Measurements from ENCODE around the gene CLDN7.

Gene CLDN7

DNA sequence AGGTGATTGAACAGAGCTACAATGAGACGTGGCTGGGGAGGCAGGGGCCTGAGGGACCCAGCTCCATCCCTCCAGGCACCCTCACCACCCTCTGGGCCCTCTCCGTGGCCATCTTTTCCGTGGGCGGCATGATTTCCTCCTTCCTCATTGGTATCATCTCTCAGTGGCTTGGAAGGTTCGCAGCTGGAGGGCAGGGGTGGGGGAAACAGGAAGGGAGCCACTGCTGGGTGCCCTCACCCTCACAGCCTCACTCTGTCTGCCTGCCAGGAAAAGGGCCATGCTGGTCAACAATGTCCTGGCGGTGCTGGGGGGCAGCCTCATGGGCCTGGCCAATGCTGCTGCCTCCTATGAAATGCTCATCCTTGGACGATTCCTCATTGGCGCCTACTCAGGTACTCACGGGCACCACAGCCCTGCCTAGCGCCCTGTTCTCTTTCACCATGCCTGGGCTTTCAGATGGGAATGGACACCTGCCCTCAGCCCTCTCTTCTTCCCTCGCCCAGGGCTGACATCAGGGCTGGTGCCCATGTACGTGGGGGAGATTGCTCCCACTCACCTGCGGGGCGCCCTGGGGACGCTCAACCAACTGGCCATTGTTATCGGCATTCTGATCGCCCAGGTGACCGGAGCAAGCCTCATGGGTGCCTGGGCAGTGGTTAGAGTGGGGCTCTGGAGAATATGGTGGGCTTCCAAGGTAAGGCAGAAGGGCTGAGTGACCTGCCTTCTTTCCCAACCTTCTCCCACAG, 21.4 kb upstream of the CLDN7 start (continued):
- TF ChIP-seq, protein P1, sequence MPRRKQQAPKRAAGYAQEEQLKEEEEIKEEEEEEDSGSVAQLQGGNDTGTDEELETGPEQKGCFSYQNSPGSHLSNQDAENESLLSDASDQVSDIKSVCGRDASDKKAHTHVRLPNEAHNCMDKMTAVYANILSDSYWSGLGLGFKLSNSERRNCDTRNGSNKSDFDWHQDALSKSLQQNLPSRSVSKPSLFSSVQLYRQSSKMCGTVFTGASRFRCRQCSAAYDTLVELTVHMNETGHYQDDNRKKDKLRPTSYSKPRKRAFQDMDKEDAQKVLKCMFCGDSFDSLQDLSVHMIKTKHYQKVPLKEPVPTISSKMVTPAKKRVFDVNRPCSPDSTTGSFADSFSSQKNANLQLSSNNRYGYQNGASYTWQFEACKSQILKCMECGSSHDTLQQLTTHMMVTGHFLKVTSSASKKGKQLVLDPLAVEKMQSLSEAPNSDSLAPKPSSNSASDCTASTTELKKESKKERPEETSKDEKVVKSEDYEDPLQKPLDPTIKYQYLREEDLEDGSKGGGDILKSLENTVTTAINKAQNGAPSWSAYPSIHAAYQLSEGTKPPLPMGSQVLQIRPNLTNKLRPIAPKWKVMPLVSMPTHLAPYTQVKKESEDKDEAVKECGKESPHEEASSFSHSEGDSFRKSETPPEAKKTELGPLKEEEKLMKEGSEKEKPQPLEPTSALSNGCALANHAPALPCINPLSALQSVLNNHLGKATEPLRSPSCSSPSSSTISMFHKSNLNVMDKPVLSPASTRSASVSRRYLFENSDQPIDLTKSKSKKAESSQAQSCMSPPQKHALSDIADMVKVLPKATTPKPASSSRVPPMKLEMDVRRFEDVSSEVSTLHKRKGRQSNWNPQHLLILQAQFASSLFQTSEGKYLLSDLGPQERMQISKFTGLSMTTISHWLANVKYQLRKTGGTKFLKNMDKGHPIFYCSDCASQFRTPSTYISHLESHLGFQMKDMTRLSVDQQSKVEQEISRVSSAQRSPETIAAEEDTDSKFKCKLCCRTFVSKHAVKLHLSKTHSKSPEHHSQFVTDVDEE (CRISPR knock-in tag; IDR thresholded peaks at IDR 0.05): no peak
- TF ChIP-seq PPARA (CRISPR knock-in tag; IDR thresholded peaks at IDR 0.05; ENCODE audit: borderline replicate concordance): no peak
- TF ChIP-seq ZNF70 (CRISPR knock-in tag; IDR thresholded peaks at IDR 0.05): no peak

DNA sequence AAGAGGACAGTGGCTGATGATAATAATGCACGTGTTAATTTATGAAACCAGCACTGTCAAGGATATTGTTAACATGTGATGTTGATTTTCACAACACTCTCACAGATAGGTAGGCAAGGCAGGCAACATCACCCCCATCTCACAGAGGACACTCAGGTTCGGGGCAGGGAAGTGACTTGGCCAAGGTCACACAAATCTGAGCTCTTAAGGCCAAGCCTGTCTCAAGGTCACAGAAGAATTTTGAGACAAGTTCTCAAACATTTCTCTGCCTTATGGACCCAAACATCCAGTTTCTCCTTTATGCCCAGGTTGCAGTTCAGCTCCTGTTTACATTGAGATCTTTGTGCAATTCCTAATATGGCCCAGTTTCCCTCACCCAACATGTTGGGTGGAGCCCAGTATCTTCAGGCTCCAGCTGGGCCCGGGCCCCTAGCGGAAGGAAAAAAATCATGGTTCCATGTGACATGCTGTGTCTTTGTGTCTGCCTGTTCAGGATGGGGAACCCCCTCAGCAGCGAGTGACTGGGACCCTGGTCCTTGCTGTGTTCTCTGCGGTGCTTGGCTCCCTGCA, 20.6 kb upstream of the CLDN7 start:
- TF ChIP-seq BACH2 (CRISPR knock-in tag; IDR thresholded peaks at IDR 0.05; ENCODE audit: borderline replicate concordance) (no peak), ZNF70 (CRISPR knock-in tag; IDR thresholded peaks at IDR 0.05) (no peak), TOX (CRISPR knock-in tag; IDR thresholded peaks at IDR 0.05; ENCODE audit: borderline replicate concordance) (no peak), GLIS3 (CRISPR knock-in tag; IDR thresholded peaks at IDR 0.05) (no peak), OSR1 (CRISPR knock-in tag; IDR thresholded peaks at IDR 0.05) (no peak), PPARA (CRISPR knock-in tag; IDR thresholded peaks at IDR 0.05; ENCODE audit: borderline replicate concordance) (no peak), ESRRG (CRISPR knock-in tag; IDR thresholded peaks at IDR 0.05) (no peak), ZNF8 (CRISPR knock-in tag; IDR thresholded peaks at IDR 0.05) (no peak), ZNF565 (CRISPR knock-in tag; conservative IDR thresholded peaks at IDR 0.05; ENCODE audit: low read depth) (no peak), CSDC2 (CRISPR knock-in tag; IDR thresholded peaks at IDR 0.05) (no peak), ZC3H10 (CRISPR knock-in tag; IDR thresholded peaks at IDR 0.05) (no peak), SNAI2 (CRISPR knock-in tag; IDR thresholded peaks at IDR 0.05) (no peak)
- TF ChIP-seq, protein P1 (CRISPR knock-in tag; IDR thresholded peaks at IDR 0.05): no peak
- TF ChIP-seq, protein P2, sequence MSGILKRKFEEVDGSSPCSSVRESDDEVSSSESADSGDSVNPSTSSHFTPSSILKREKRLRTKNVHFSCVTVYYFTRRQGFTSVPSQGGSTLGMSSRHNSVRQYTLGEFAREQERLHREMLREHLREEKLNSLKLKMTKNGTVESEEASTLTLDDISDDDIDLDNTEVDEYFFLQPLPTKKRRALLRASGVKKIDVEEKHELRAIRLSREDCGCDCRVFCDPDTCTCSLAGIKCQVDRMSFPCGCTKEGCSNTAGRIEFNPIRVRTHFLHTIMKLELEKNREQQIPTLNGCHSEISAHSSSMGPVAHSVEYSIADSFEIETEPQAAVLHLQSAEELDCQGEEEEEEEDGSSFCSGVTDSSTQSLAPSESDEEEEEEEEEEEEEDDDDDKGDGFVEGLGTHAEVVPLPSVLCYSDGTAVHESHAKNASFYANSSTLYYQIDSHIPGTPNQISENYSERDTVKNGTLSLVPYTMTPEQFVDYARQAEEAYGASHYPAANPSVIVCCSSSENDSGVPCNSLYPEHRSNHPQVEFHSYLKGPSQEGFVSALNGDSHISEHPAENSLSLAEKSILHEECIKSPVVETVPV (CRISPR knock-in tag; IDR thresholded peaks at IDR 0.05): no peak
- TF ChIP-seq, protein P3, sequence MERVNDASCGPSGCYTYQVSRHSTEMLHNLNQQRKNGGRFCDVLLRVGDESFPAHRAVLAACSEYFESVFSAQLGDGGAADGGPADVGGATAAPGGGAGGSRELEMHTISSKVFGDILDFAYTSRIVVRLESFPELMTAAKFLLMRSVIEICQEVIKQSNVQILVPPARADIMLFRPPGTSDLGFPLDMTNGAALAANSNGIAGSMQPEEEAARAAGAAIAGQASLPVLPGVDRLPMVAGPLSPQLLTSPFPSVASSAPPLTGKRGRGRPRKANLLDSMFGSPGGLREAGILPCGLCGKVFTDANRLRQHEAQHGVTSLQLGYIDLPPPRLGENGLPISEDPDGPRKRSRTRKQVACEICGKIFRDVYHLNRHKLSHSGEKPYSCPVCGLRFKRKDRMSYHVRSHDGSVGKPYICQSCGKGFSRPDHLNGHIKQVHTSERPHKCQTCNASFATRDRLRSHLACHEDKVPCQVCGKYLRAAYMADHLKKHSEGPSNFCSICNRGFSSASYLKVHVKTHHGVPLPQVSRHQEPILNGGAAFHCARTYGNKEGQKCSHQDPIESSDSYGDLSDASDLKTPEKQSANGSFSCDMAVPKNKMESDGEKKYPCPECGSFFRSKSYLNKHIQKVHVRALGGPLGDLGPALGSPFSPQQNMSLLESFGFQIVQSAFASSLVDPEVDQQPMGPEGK (CRISPR knock-in tag; IDR thresholded peaks at IDR 0.05; ENCODE audit: borderline replicate concordance): no peak
- no peak for ATAC-seq

- ATAC-seq: no peak
- TF ChIP-seq TCF4 (CRISPR knock-in tag; IDR thresholded peaks at IDR 0.05; ENCODE audit: borderline replicate concordance) (no peak), ZNF8 (CRISPR knock-in tag; IDR thresholded peaks at IDR 0.05) (no peak), ZFP3 (CRISPR knock-in tag; IDR thresholded peaks at IDR 0.05) (no peak), RARB (CRISPR knock-in tag; IDR thresholded peaks at IDR 0.05) (no peak), ZC3H10 (CRISPR knock-in tag; IDR thresholded peaks at IDR 0.05) (no peak), GLIS3 (CRISPR knock-in tag; IDR thresholded peaks at IDR 0.05) (no peak), BACH2 (CRISPR knock-in tag; IDR thresholded peaks at IDR 0.05; ENCODE audit: borderline replicate concordance) (no peak), TOX (CRISPR knock-in tag; IDR thresholded peaks at IDR 0.05; ENCODE audit: borderline replicate concordance) (no peak)
- TF ChIP-seq, protein P3 (CRISPR knock-in tag; IDR thresholded peaks at IDR 0.05; ENCODE audit: borderline replicate concordance): no peak
Measured at GRCh38 chr17:7281953-7282751, 19.9 kb upstream of the CLDN7 start.

Data from SK-N-SH treated with all-trans-retinoic acid at 6 μM for 48 hours (cell line).